GM18870 (cell line): ENCODE measurements around the gene HIBADH.
"Not testable (repeated sequence)": the region's sequence is repeated elsewhere in the genome, so short reads cannot be mapped to it uniquely, and the experiment has no call there.

Experiments used
- ATAC-seq: cut with Tn5 transposase; IDR thresholded peaks from one replicate; pipeline ENCODE4 v1.9.1; 2021; ENCODE audit warnings: moderate library complexity; ENCODE audit not compliant: unreplicated experiment

The HIBADH gene

DNA sequence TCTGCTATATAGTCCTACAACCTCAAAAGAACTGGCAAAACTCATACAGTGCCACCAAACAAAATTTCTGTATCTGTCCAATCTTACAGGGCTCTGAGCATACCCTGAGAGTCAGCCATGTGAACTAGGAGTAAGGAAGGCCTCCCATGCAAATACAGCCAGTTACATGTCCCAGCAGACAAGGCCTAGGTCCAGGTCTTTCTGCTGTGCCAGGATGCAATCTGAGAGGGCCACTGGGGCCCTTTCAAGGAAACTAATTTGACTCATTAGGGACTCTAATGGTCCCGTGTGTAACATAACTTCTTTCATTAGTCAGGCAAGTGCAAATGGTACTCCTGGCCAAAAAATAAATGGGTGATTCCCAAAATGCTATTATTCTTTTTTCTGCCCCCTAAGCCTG is 17.9 kb upstream of the HIBADH start:
- no peak for ATAC-seq

DNA sequence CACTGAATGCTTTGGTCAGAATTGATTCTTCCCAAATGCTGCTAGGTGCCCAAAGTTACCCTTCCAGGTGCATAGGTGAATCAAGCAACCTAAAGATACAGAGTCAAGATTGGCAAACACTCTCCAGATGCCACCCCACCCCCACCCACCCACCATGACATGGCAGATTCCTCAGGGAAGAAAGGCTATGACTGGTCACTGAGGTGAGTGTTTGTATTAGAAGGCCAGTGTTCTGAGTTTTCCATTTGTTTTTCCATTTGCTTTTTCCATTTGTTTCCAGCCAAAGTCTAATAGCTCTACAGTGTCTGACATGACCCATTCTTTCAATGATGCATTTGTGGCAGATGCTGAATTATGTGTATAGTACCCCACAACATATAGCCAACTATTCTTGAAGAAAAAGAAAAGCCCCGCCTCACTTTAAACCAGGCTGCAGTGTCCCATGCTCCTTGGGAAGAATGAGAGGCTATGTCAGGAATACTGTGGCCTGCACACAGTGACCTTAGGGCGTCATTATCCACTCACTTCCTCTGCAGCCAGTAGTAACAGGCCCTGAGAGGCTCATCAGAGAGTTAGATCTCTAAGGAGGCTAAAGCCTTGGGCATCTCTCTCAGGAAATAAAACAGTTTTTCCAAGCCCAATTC is 16.1 kb upstream of the HIBADH start:
- ATAC-seq = no peak

DNA sequence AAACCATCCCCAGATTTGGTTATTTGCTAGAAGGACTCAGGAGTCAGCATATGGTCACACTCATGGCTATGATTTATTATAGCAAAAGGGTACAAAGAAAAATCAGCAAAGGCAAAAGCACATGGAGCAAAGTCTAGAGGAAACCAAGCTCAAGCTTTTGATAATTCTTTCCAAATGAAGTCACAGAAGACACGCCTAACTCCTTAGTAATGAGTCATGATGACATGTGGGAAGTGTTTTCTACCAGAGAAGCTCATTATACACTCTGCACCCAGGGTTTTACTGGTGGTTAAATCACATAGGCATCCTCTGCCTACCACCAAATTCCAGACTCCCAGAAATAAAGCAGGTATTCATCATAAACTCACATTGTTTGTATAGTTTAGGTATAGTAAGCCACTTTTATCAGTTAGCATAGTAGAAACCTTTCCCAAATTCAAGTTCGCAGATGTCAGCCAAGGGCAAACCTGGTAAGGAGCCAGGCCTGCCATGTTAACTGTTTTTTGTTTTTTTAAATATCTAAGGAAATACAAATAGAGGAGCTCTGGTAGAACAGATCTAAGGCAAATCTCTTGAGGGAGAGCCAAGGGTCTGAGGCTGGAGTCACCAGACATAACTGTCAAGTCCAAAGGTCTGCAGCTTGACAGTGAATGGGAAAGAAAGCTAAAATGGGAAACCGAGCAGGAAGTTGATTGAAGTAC is 15.4 kb upstream of the HIBADH start:
- no peak for ATAC-seq

DNA sequence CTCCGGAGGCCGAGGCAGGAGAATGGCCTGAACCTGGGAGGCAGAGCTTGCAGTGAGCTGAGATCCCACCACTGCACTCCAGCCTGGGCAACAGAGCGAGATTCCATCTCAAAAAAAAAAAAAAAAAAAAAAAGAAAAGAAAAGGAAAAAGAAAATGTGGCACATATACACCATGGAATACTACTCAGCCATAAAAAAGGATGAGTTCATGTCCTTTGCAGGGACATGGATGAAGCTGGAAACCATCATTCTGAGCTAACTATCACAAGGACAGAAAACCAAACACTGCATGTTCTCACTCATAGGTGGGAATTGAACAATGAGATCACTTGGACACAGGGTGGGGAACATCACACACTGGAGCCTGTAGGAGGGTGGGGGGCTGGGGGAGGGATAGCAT is 11.4 kb upstream of the HIBADH start:
- ATAC-seq = not testable (repeated sequence)

DNA sequence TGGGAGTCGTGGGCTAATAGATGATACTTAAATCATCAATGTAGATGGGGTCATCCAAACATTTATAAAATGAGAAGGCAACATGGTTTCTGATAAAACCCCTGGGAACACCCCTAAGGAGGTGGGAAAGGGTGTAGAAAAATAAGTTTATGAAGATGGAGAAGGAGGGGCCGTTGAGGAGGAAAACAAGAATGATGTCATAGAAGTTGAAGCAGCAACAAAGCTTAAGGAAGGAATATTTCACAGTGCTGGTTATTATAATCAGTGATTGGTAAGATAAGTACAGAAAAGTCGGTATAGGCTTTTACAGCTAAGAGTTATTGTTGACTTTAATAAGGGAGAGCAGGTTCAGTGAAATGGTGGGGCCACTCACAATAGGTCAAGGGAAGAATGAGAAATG is 9.0 kb upstream of the HIBADH start:
- no peak for ATAC-seq

DNA sequence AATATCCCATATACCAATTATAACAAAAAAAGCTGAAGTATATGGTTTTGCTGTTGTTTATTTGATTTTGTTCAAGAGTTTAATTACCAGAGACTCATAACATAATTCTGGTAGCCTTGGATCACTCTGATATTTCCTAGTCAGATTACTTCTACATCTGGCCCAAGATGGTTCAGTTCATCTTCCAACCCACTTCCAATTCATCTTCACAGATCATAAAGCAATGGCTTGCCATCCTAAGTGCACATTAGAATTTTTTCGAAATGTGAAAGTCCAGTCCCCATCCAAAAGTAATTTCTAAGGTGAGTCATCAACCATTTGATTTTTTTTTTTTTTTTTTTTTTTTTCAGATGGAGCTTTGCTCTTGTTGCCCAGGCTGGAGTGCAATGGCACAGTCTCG is 8.0 kb upstream of the HIBADH start:
- no peak for ATAC-seq

DNA sequence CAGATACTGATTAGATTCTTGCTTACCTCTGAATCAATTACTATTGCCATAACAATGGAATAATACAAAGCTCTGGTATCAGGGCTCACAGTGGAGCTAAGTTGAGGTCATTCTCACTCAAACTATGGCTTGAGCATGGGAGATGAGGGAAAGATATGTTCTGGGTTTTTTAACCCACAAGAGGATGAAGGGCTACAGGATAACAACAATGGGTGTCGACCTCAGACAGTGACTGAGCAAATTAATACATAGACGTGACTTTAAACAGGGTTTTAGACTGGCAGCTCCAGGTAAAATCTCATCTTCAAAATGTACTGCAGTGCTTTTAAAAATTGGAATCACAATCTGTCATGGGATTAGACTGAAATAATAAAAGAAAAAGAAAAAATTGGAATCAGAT is 7.5 kb upstream of the HIBADH start:
- no peak for ATAC-seq

DNA sequence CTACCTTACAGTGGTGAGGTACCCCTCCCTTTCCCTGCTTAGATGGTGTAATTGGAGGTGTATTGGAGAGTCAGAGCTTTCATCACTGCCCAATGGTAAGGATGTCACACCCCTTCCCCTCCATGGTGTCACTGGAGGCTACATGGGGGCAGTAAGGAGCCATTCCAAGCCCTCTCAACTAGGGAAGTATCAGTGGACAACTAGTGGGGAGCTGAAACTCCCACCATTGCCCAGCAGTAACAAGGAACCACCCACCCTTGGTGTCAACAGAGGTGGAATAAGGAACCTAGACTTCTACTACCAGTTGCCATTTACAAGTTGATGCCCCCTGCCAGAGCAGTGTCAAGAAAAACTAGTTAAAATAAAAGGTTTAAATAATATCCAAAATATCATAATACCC is 2.8 kb upstream of the HIBADH start:
- no peak for ATAC-seq

DNA sequence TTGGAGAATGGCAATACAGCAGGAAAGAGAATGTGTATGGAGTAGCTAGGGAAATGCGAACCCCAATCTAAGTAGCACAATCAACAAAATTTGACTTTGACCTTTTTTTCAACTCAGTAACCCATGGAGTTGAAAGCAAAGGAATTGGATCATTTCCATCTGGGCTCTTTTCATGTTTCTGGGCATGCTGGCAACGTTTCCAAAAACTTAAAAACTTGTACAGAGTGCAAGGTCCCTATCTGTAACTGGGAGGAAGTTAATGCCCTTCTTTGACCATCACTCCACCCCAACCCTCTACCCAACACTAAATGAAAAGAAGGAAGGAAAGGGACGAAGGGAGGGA is 1.3 kb upstream of the HIBADH start:
- ATAC-seq = no peak

DNA sequence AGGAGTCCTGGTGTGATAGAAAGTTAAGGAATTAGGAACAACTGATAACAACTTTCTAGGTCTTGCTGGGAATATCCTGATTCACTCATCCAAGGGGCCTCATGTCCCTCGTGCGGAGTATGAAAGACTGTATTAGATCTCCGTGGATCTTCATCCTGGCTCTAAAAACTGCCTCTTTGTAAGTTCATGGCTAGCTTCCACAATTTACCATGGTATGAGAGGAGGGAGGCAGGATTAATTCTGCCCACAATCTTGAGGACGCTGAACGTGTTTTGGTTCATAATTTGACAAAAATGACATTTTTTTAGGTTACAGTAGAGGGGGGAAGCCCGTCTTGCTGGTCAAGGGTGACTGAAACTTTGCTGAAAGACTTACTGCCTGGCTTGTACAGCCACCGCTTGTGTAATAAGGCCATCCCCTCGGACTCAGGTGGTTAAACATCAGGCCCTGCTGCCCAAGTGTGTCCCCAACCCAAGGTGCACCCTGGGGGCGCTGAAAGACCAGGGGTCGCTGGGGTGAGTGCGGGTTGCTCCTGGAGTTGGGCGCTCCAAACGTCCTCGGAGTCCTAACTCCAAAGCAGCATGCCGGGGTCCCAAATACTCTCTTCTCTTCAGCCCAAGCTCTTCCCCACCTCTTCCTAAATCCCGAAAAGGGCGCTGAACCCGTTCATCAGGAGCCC is 733 bp downstream of the HIBADH start:
- ATAC-seq = no peak

DNA sequence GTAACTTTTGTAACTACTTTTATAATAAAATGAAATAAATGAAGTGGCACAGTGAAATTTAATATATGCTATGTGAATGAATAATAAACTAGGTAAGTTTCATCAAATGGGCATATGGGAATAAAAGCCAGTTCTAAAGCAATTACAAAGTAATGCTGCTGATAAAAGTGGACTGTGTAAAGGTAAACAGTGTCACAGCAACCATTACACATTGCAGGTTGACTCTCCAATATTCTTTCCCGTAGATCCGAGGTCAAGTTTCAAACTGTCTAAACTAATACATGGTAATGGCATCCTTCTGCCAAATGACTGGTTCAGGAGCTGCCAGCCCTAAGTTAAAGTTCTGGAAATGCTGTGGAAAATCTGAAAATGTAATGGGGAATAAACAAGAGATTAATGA is 6.0 kb downstream of the HIBADH start:
- no peak for ATAC-seq

DNA sequence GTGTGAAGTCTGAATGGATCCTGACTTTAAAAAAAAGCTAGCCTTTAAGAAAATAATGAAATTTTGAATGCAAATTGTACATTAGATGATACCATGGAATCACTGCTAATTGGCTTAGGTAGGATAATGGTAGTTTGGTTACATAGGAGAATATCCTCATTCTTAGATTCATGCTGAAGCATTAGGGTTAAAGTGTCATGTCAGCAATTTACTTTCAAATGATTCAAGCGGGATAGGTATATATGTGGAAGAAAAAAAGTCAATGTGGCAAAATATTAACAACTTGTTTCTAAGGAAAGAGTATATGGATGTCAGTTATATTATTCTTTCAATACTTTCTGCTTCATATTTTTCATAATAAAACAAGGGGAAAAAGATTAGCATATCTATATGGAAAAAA is 7.5 kb downstream of the HIBADH start:
- ATAC-seq = no peak

DNA sequence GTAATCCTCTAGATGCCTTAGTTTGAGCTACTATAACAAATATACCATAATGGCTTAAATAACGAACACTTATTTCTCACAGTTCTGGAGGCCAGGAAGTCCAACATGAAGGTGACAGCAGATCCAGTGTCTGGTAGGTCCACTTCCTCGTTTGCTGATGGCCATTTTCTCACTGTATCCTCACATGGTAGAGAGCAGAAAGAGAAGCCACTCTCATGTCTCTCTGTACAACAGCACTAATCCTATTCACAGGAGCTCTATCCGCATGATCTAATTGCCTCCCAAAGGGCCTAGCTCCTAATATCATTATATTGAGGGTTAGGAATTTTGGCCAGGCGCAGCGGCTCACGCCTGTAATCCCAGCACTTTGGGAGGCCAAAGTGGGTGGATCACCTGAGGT is 10.2 kb downstream of the HIBADH start:
- no peak for ATAC-seq

DNA sequence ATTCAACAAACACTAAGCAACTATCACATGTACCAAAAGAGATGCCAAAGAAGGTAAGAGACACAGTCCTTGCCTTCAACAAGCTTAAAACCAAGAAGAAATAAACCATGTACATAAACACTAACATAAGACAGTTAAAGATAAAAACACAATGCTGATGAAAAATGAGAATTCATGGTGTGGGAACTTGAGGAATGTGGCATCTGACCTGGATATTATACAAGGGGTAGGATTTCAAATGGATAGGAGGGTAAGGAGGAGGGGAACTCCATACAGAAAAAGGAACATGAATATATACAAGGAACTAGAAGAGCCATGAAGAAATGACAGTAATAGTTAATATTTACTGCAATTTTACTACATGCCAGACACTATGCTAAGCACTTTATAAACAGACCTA is 11.0 kb downstream of the HIBADH start:
- ATAC-seq = no peak

DNA sequence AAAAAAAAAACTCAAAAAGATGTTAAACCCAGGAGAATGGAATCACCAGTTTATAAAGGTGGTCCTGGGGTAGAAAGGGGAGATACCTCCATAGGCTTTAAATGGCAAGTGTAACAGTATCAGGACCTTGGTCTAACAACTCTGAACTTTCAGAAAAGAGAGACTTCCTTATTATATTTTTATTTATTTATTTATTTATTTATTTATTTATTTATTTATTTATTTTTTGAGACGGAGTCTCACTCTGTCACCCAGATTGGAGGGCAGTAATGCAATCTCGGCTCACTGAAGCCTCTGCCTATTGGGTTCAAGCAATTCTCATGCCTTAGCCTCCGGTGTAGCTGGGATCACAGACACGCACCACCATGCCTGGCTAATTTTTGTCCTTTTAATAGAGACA is 12.4 kb downstream of the HIBADH start:
- ATAC-seq = no peak

DNA sequence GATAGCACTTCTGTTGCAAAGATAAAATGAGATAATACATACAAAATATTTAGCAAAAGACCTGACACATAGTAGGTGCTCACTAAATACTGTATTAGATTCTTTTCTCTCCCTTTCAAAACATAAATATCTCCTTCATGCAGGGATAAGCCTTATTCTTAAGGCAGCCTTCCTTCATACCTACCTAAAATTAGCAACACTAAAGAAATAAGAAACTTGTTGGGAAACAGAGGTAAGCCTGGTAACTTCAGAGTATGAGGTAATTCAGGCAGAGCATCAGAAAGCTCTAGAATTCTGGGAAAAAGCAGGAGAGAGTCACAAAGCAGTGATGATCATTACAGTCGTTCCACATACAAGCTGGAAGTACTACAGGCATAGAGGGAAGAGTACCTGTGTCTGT is 15.2 kb downstream of the HIBADH start:
- ATAC-seq = no peak

DNA sequence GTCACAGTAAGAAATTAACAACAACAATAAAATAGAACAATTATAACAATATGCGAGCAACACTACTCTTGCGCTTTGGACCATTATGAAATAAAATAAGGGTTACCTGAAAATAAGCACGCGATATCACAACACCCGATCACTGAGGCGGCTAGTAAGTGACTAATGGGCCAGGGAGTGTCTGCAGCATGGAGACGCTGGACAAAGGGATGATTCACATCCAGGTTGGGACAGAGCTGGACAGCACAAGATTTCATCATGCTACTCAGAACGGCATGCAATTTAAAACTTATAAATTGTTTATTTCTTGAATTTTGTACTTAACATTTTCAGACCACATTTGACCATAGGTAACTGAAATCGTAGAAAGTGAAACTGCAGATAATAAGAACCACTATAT is 15.6 kb downstream of the HIBADH start:
- no peak for ATAC-seq

DNA sequence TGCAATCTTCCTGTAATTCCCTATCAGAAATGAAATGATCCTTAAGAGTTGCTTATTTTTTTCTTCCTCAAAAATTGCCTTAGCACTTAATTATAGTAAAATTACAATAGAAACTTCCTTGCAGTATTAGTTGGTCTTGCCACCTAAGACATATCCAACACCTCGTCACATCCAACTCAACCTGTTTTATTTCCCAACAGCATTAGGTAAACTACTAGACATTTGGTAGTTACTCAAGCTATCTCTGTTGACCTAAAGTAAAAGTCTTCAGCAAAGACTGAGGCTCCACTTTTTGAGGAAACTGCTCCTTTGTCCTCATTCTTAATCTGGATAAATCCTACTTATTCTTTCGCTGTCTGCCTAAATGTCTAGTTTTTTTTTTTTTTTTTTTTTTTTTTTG is 20.4 kb downstream of the HIBADH start:
- no peak for ATAC-seq

DNA sequence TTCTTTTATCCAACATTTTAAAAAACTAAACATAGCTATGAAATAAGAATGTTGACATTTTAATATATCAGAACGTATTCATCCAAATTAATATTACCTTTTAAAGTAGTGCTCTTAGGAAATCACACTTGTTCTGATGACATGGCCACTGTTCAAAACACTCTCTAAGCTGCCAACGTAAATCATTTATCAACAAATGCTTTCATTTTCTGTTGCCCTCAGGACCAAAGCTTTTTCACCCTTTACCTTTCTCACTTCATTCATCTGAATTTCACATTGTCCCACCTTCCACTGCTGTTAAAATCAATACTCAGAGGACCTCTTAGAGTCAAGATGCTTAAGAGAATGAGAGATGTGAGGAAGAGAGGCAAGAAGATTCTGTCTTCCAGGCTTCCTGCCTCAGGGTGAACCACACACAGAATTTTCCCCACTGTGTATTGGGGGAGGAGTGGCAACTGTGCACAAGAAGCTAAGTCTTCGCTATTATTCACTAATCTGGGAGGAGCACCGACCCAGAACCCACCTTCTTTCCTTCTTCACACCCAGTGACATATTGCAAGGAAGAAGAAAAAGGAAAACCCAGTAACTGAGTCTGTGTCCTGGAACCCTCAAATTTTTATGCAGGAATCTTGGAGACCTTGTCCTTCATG is 21.0 kb downstream of the HIBADH start:
- ATAC-seq = no peak

DNA sequence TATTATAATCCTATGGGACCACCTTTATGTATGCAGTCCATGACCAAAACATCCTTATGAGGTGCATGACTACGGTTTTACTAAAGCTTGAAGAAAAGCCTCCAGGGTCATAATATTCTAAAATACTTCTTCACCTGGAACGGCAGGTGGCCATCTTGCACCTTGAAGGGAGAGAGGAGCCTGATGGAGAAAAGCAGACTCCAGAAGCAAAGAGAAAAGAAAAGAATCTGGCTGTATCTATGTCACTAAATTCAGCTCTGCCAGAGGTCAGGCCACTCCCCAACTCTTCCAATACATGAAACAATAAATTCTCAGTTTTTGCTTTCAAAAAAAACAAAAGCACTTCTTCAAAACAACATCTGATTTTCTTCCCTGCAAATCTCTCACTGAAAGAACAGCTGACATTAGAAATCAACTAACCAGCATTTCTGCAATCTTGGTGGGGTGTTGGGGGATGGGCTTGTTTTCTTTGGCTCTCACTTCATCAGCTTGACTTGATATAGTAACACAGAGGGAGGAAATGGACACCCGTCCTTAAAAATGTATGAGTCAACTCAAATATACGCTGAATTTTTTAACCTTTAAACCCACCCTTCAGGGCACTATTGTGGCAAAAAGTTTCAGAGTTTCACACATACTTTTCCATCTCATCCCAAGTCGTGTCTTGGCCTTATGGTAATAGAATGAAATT is 21.7 kb downstream of the HIBADH start:
- ATAC-seq = no peak

DNA sequence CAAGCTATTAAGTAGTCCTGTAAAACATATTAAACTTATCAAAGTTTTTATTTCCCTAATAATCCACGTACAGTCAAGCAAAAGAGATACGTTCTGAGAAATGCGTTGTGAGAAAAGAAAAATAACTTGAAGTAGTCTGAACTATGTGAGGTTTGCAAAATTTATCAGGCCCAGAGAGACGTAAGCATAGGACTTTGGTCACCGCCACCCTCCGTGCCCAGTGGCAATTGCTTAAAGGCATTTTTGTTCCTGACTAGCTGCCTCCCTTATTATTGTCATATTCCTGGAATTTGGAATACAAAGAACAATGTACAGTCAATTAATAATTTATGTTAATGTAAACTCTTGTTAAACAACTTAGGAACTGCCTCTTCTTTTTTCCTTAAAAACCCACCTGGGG is 22.8 kb downstream of the HIBADH start:
- no peak for ATAC-seq
